Endothelial cell of umbilical vein (primary cell): ENCODE data around the gene ETHE1. TPM values are rescaled to one million over a fixed set of nuclear protein-coding genes. Genes with fewer than 3 reads are reported as not detected.

Experiments used
- BruUV-seq: library from RNA; stranded (reverse); fragments of 400-500 nt; replicated peaks from 2 replicates; lab custom pipeline; 2021; lab: Mats Ljungman, UMichigan
- CTCF ChIA-PET: fragments of 300-600, 350-600 bp; sonication (Branson Sonifier 250); formaldehyde crosslinking; loops from one replicate; lab custom pipeline; 2021; ENCODE audit warnings: antibody characterized with exemption, inconsistent platforms; lab: Charles Lee
- POLR2A ChIA-PET: fragments of 300-600, 350-600 bp; sonication (Branson Sonifier 250); formaldehyde crosslinking; loops from one replicate; lab custom pipeline; 2021; ENCODE audit warnings: antibody characterized with exemption, inconsistent platforms; lab: Charles Lee
- DNase-seq: peaks from one replicate; pipeline ENCODE4 v3.0.0-alpha.2; 2011; ENCODE audit warnings: low read depth, low spot score
- FAIRE-seq: peaks from 2 replicates; lab custom pipeline; 2011; peaks lifted over from hg19 to GRCh38; lab: Jason Lieb, UNC
- H2AFZ ChIP-seq: 2 replicates; pipeline ENCODE4 v1.6.0; 2012; ENCODE audit warnings: low read depth, low read length, control low read depth, inconsistent platforms
- H3K27ac ChIP-seq: 2 replicates; pipeline ENCODE4 v1.5.1; 2011; ENCODE audit warnings: low read depth, mild to moderate bottlenecking, control low read depth, low read length, moderate library complexity; ENCODE audit not compliant: insufficient read depth
- H3K27me3 ChIP-seq, 2 experiments: 2 replicates each; pipeline versions ENCODE4 v1.6.0 to v1.6.1; 2011; ENCODE audit warnings: low read length in 2 of 2, mixed read lengths in 1 of 2; ENCODE audit not compliant: control insufficient read depth in 2 of 2, insufficient read depth in 2 of 2
- H3K36me3 ChIP-seq, 2 experiments: 2 replicates in 1 of 2; 3 replicates in 1 of 2; pipeline ENCODE4 v1.5.1; 2011; ENCODE audit warnings: low read length in 2 of 2, mild to moderate bottlenecking in 1 of 2, moderate library complexity in 1 of 2; ENCODE audit not compliant: control insufficient read depth in 2 of 2, insufficient read depth in 2 of 2; ENCODE audit errors: extremely low read depth in 1 of 2
- H3K4me1 ChIP-seq: 3 replicates; pipeline ENCODE4 v1.5.1; 2011; ENCODE audit warnings: mild to moderate bottlenecking, low read length; ENCODE audit not compliant: control insufficient read depth, insufficient read depth; ENCODE audit errors: extremely low read depth
- H3K4me2 ChIP-seq: 2 replicates; pipeline ENCODE4 v1.6.1; 2011; ENCODE audit warnings: low read length, control low read depth, mixed read lengths; ENCODE audit not compliant: insufficient read depth
- H3K4me3 ChIP-seq, 3 experiments: fragments of 200-600 bp in 1 of 3; sonication (generic), shearing (Covaris generic) in 1 of 3; replicated peaks in 1 of 3; 2 replicates each; pipeline ENCODE4 v1.5.1; 2011 to 2016; ENCODE audit warnings: control low read depth in 3 of 3, low read length in 3 of 3, mild to moderate bottlenecking in 2 of 3, inconsistent platforms in 1 of 3, low read depth in 1 of 3, moderate library complexity in 1 of 3; ENCODE audit not compliant: insufficient read depth in 1 of 3
- H3K79me2 ChIP-seq: 2 replicates; pipeline ENCODE4 v1.6.0; 2012; ENCODE audit warnings: low read length, inconsistent platforms; ENCODE audit not compliant: control insufficient read depth, insufficient read depth
- H3K9ac ChIP-seq: replicated peaks from 2 replicates; pipeline ENCODE3; 2011; ENCODE audit warnings: low read length, control low read depth; ENCODE audit not compliant: insufficient read depth; ENCODE audit errors: extremely low read depth
- H3K9me1 ChIP-seq: replicated peaks from 3 replicates; pipeline ENCODE4 v1.6.0; 2011; ENCODE audit warnings: mild to moderate bottlenecking, low read length; ENCODE audit not compliant: control insufficient read depth, insufficient read depth; ENCODE audit errors: extremely low read depth
- H3K9me3 ChIP-seq: replicated peaks from 2 replicates; pipeline ENCODE4 v1.5.1; 2012; ENCODE audit warnings: low read length, inconsistent platforms; ENCODE audit not compliant: control insufficient read depth, insufficient read depth
- H4K20me1 ChIP-seq: replicated peaks from 2 replicates; pipeline ENCODE3; 2011; ENCODE audit warnings: mild to moderate bottlenecking, low read length; ENCODE audit not compliant: control insufficient read depth, insufficient read depth; ENCODE audit errors: extremely low read depth
- CTCF ChIP-seq, 2 donors: IDR thresholded peaks; 1 replicate in 1 of 2; 2 replicates in 1 of 2; pipeline ENCODE4 v1.5.1; 2011; ENCODE audit warnings: low read length in 2 of 2, mild to moderate bottlenecking in 2 of 2, moderate library complexity in 2 of 2, control low read depth in 1 of 2, inconsistent platforms in 1 of 2, low read depth in 1 of 2; ENCODE audit not compliant: insufficient read depth in 1 of 2; ENCODE audit errors: extremely low read depth in 1 of 2
- EZH2 ChIP-seq: IDR thresholded peaks from 2 replicates; pipeline ENCODE4 v1.6.1; 2012; ENCODE audit warnings: borderline replicate concordance, low read depth, mild to moderate bottlenecking, moderate library complexity, low read length, inconsistent platforms; ENCODE audit not compliant: severe bottlenecking
- FOS ChIP-seq: IDR thresholded peaks from 2 replicates; pipeline ENCODE4 v1.6.1; 2011; ENCODE audit warnings: mild to moderate bottlenecking, low read length, moderate library complexity, borderline replicate concordance; ENCODE audit not compliant: insufficient read depth
- GATA2 ChIP-seq: IDR thresholded peaks from 2 replicates; pipeline ENCODE4 v1.7.0; 2011; ENCODE audit warnings: low read depth, mild to moderate bottlenecking, moderate library complexity, mixed read lengths, low read length; ENCODE audit not compliant: insufficient read length, insufficient read depth
- JUN ChIP-seq: IDR thresholded peaks from 2 replicates; pipeline ENCODE4 v1.6.1; 2011; ENCODE audit warnings: borderline replicate concordance, low read depth; ENCODE audit not compliant: insufficient read length, insufficient read depth
- MAX ChIP-seq: IDR thresholded peaks from 2 replicates; pipeline ENCODE4 v1.6.1; 2011; ENCODE audit not compliant: insufficient read depth, insufficient read length
- MYC ChIP-seq: IDR thresholded peaks from one replicate; pipeline ENCODE4 v1.6.1; 2011; ENCODE audit warnings: mild to moderate bottlenecking, low read depth, low read length
- POLR2A ChIP-seq: IDR thresholded peaks from 2 replicates; pipeline ENCODE4 v1.6.1; 2012; ENCODE audit warnings: low read depth, mild to moderate bottlenecking, control low read depth, low read length
- POLR2AphosphoS5 ChIP-seq: IDR thresholded peaks from 2 replicates; pipeline ENCODE4 v1.6.1; 2012; ENCODE audit warnings: low read depth, mild to moderate bottlenecking, control low read depth, low read length, moderate library complexity; ENCODE audit not compliant: insufficient read depth
- dilution Hi-C: fragments of 300-500 bp; cut with MboI; formaldehyde crosslinking; loops from one replicate; pipeline ENCODE4 v1.15.0; 2019; ENCODE audit warnings: low sequenced_read_pairs; ENCODE audit not compliant: extremely low pct_ligation_motif_present
- intact Hi-C: fragments of 100-400 bp; cut with micrococcal nuclease; formaldehyde crosslinking; loops from one replicate; pipeline ENCODE4 v1.10.0; 2022
- polyA plus RNA-seq, 4 experiments: library from polyadenylated mRNA; depleted of rRNA in 3 of 4; stranded (reverse) in 3 of 4; unstranded in 1 of 4; fragments of >200 nt; gene quantifications; 2 replicates each; pipeline versions ENCODE4 v1.2.1 to v1.2.3, GENCODE V29; 2011 to 2012; ENCODE audit warnings: missing spikeins in 1 of 4
- total RNA-seq: library from RNA; stranded (reverse); gene quantifications from 2 replicates; pipeline ENCODE4 v1.2.3, GENCODE V29; 2021

Gene ETHE1
- total and polyA plus RNA-seq, 2 donors (not counting 3 experiments of a cell fraction or from before 2014, with no cell fraction given): 34.5 to 124 TPM

- FAIRE-seq (no peak), DNase-seq (no peak)
- BruUV-seq: no TSS peak
- dilution Hi-C loops (no loop called here), intact Hi-C loops (no loop called here)
- H3K27ac ChIP-seq: no peak overlapping the region
- no peak overlapping the region for H3K9ac ChIP-seq
- TF ChIP-seq GATA2 (no peak), JUN (no peak), POLR2AphosphoS5 (no peak), FOS (no peak), EZH2 (no peak), MAX (no peak), CTCF (IDR thresholded peaks at IDR 0.05; ENCODE audit: extremely low read depth in 1 of 2, insufficient read depth in 1 of 2, low read depth in 1 of 2, low read length in 2 of 2) (no peak), POLR2A (no peak), MYC (no peak)
- no peaks in the 10 kb centered on the region for H3K27me3 ChIP-seq
- no peaks in the 10 kb centered on the region for H3K4me1 ChIP-seq
- ChIA-PET POLR2A (no interaction called here), CTCF (interaction anchor here (1.5 to 1.6 kb wide), 3 partner anchors 9 to 57 kb away, joined by 3 to 8 read pairs (median 4); no protein-coding TSS in a partner anchor)
- no peaks in the 10 kb centered on the region for H3K9me1 ChIP-seq
- H2AFZ ChIP-seq: no peak overlapping the region
- H3K4me2 ChIP-seq: no peak overlapping the region
- H4K20me1 ChIP-seq: no peaks in the 10 kb centered on the region
- H3K79me2 ChIP-seq: no peaks in the 10 kb centered on the region
- no peaks in the 10 kb centered on the region for H3K9me3 ChIP-seq
- H3K36me3 ChIP-seq: peaks cover 0 to 5% of the 10 kb centered on the region in 2 experiments
- no peak overlapping the region for H3K4me3 ChIP-seq
Measured at GRCh38 chr19:43489310-43489709, 37.7 kb downstream of the ETHE1 start.
